OCI-LY7 (cell line): Measurements from ENCODE around the gene YPEL4. TPM values are rescaled to one million over a fixed set of nuclear protein-coding genes. Genes with fewer than 3 reads are reported as not detected.

Experiments used
- BruUV-seq: library from RNA; stranded (reverse); fragments of 400-500 nt; replicated peaks from 2 replicates; lab custom pipeline; 2021; lab: Mats Ljungman, UMichigan
- CTCF ChIA-PET: fragments of 300-600 bp; sonication (Branson Sonifier 250); formaldehyde crosslinking; loops from one replicate; lab custom pipeline; 2022; ENCODE audit warnings: antibody characterized with exemption; ENCODE audit not compliant: unreplicated experiment; lab: Charles Lee
- POLR2A ChIA-PET: fragments of 300-600 bp; sonication (Branson Sonifier 250); formaldehyde crosslinking; loops from one replicate; lab custom pipeline; 2022; ENCODE audit warnings: antibody characterized with exemption; lab: Charles Lee
- DNase-seq: peaks from one replicate; pipeline ENCODE4 v3.0.0-alpha.2; 2015; ENCODE audit warnings: low spot score
- H2AFZ ChIP-seq: fragments of 200-600 bp; sonication (generic), shearing (Covaris generic); 2 replicates; pipeline ENCODE4 v1.6.1; 2014; ENCODE audit warnings: mild to moderate bottlenecking, antibody characterized with exemption, low read length, moderate library complexity
- H3K27ac ChIP-seq: fragments of 200-600 bp; sonication (generic); 2 replicates; pipeline ENCODE4 v1.5.1; 2014; ENCODE audit warnings: mixed run types, low read depth, mild to moderate bottlenecking, moderate library complexity, low read length, inconsistent platforms; ENCODE audit not compliant: poor library complexity, severe bottlenecking
- H3K36me3 ChIP-seq: fragments of 200-600 bp; sonication (generic); 2 replicates; pipeline ENCODE4 v1.6.1; 2014; ENCODE audit warnings: mild to moderate bottlenecking, antibody characterized with exemption, low read length, moderate library complexity, mixed read lengths; ENCODE audit not compliant: insufficient read depth
- H3K4me1 ChIP-seq: fragments of 200-600 bp; sonication (generic); 2 replicates; pipeline ENCODE4 v1.5.1; 2014; ENCODE audit warnings: mild to moderate bottlenecking, low read length; ENCODE audit not compliant: insufficient read depth, poor library complexity, severe bottlenecking
- H3K4me2 ChIP-seq: fragments of 200-600 bp; sonication (generic); 2 replicates; pipeline ENCODE4 v1.6.1; 2014; ENCODE audit warnings: mild to moderate bottlenecking, low read length
- H3K4me3 ChIP-seq: fragments of 200-600 bp; sonication (generic); 2 replicates; pipeline ENCODE4 v1.5.1; 2014; ENCODE audit warnings: mild to moderate bottlenecking, low read depth, low read length; ENCODE audit not compliant: poor library complexity, severe bottlenecking
- H3K79me2 ChIP-seq: fragments of 200-600 bp; sonication (generic); 2 replicates; pipeline ENCODE4 v1.6.1; 2016; ENCODE audit warnings: low read depth, mild to moderate bottlenecking, low read length, moderate library complexity, mixed read lengths; ENCODE audit not compliant: insufficient read depth
- H3K9me2 ChIP-seq: fragments of 200-600 bp; sonication (generic); 2 replicates; pipeline ENCODE4 v1.6.1; 2016; ENCODE audit warnings: mild to moderate bottlenecking, low read length, mixed read lengths; ENCODE audit not compliant: insufficient read depth
- H3K9me3 ChIP-seq: fragments of 200-600 bp; sonication (generic); 2 replicates; pipeline ENCODE4 v1.6.1; 2014; ENCODE audit warnings: mild to moderate bottlenecking, mixed run types, low read length, mixed read lengths
- H4K20me1 ChIP-seq: fragments of 200-600 bp; sonication (generic); 2 replicates; pipeline ENCODE4 v1.6.1; 2014; ENCODE audit warnings: mild to moderate bottlenecking, antibody characterized with exemption, low read length, moderate library complexity, mixed read lengths; ENCODE audit not compliant: insufficient read depth
- CTCF ChIP-seq: fragments of 200-600 bp; sonication (generic); conservative IDR thresholded peaks from 2 replicates; pipeline ENCODE4 v1.5.1; 2014; ENCODE audit warnings: mild to moderate bottlenecking, antibody characterized with exemption, low read length, moderate library complexity, mixed read lengths
- EZH2phosphoT487 ChIP-seq: fragments of 200-600 bp; sonication (generic); IDR thresholded peaks from 2 replicates; pipeline ENCODE4 v1.6.1; 2018; ENCODE audit warnings: low read depth, borderline replicate concordance, mild to moderate bottlenecking, mixed run types, antibody characterized with exemption, low read length, moderate library complexity, mixed read lengths
- intact Hi-C: fragments of 100-400 bp; cut with micrococcal nuclease; formaldehyde crosslinking; loops from one replicate; pipeline ENCODE4 v1.10.0; 2022; ENCODE audit not compliant: unreplicated experiment
- total RNA-seq, 2 experiments: library from RNA; depleted of rRNA in 1 of 2; stranded (reverse); fragments of >200 nt in 1 of 2; shearing (Covaris generic) in 1 of 2; gene quantifications; 2 replicates each; pipeline ENCODE4 v1.2.3, GENCODE V29; 2014 to 2022

Gene YPEL4
- total RNA-seq, 2 experiments from 2014 or later = 0.54 to 0.55 TPM

DNA sequence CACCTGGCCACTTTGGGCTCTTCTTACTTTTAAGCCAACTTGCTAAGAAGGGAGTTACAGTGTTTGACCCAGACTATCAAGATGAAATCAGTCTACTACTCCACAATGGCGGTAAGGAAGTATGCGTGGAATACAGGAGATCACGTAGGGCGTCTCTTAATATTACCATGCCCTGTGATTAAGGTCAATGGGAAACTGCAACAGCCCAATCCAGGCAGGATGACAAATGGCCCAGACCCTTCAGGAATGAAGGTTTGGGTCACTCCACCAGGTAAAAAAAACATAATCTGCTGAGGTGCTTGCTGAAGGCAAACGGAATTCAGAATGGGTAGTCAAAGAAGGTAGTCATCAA, 1.0 kb upstream of the YPEL4 start:
- Histone ChIP-seq H3K27ac (no peak overlapping the region), H3K9me3 (no peaks in the 10 kb centered on the region), H3K9me2 (no peaks in the 10 kb centered on the region), H4K20me1 (no peaks in the 10 kb centered on the region), H3K4me3 (no peak overlapping the region), H3K4me1 (peaks cover 23% of the 10 kb centered on the region), H3K36me3 (no peaks in the 10 kb centered on the region), H3K4me2 (no peak overlapping the region), H2AFZ (peak overlapping the region; percentile 30; the same call in 1 of the 2 replicates), H3K79me2 (no peaks in the 10 kb centered on the region)
- ChIA-PET CTCF (no interaction called here), POLR2A (no interaction called here)
- intact Hi-C loops = no loop called here
- DNase-seq = no peak
- TF ChIP-seq EZH2phosphoT487 (no peak), CTCF (no peak)
- BruUV-seq = no TSS peak

- DNase-seq = peak; percentile 48
- intact Hi-C loops = loop anchor here (5.0 kb wide), 2 partner anchors 312 to 863 kb away; partner anchors contain the start of genes P2RX3 and SSRP1
- CTCF ChIA-PET = interaction anchor here (0.6 kb wide), 1 partner anchor 175 kb away, joined by 3 read pairs; no protein-coding TSS in a partner anchor
- no TSS peak for BruUV-seq
- TF ChIP-seq CTCF (no peak), EZH2phosphoT487 (no peak)
- POLR2A ChIA-PET = interaction anchor here (0.6 to 1.2 kb wide), 5 partner anchors 9 to 191 kb away, joined by 3 to 4 read pairs (median 3); no protein-coding TSS in a partner anchor
- Histone ChIP-seq H2AFZ (peak overlapping the region; percentile 92), H3K9me3 (no peaks in the 10 kb centered on the region), H3K4me1 (peaks cover 31% of the 10 kb centered on the region), H3K4me2 (peak overlapping the region; percentile 95), H3K4me3 (peak overlapping the region; percentile 65), H4K20me1 (no peaks in the 10 kb centered on the region), H3K9me2 (no peaks in the 10 kb centered on the region), H3K79me2 (no peaks in the 10 kb centered on the region), H3K36me3 (no peaks in the 10 kb centered on the region), H3K27ac (no peak overlapping the region)
Observed at GRCh38 chr11:57648801-57649735, 644 bp downstream of the YPEL4 start.
